H9 (cell line): Measurements from ENCODE around the gene RNF217. TPM values are rescaled to one million over a fixed set of nuclear protein-coding genes. Genes with fewer than 3 reads are reported as not detected.

Source experiments
- DNase-seq: peaks from one replicate; pipeline ENCODE4 v3.0.0-alpha.2; 2017
- H2AFZ ChIP-seq: one replicate; pipeline ENCODE4 v1.6.1; 2013; ENCODE audit warnings: mild to moderate bottlenecking, low read length, control low read depth, moderate library complexity
- H2AK5ac ChIP-seq: 2 replicates; pipeline ENCODE4 v1.6.1; 2013; ENCODE audit warnings: low read length, control low read depth, mixed read lengths; ENCODE audit not compliant: insufficient read length
- H2BK120ac ChIP-seq: one replicate; pipeline ENCODE4 v1.6.1; 2013; ENCODE audit warnings: low read depth, mild to moderate bottlenecking, low read length, control low read depth, inconsistent platforms; ENCODE audit not compliant: poor library complexity, severe bottlenecking
- H2BK12ac ChIP-seq: 2 replicates; pipeline ENCODE4 v1.6.1; 2013; ENCODE audit warnings: low read length, control low read depth, mixed read lengths, low read depth; ENCODE audit not compliant: insufficient read length
- H2BK15ac ChIP-seq: 2 replicates; pipeline ENCODE4 v1.6.1; 2013; ENCODE audit warnings: low read depth, low read length, control low read depth
- H2BK20ac ChIP-seq: one replicate; pipeline ENCODE4 v1.6.1; 2013; ENCODE audit warnings: low read depth, mild to moderate bottlenecking, low read length, control low read depth, inconsistent platforms; ENCODE audit not compliant: poor library complexity, severe bottlenecking
- H2BK5ac ChIP-seq: 2 replicates; pipeline ENCODE4 v1.6.1; 2013; ENCODE audit warnings: low read length, control low read depth, mixed read lengths; ENCODE audit not compliant: insufficient read length
- H3K14ac ChIP-seq: 2 replicates; pipeline ENCODE4 v1.6.1; 2013; ENCODE audit warnings: low read length, control low read depth; ENCODE audit not compliant: insufficient read depth
- H3K18ac ChIP-seq: 2 replicates; pipeline ENCODE4 v1.6.1; 2013; ENCODE audit warnings: low read depth, mild to moderate bottlenecking, mixed read lengths, low read length, control low read depth; ENCODE audit not compliant: insufficient read length
- H3K23ac ChIP-seq: 2 replicates; pipeline ENCODE4 v1.6.1; 2013; ENCODE audit warnings: low read length, control low read depth, mixed read lengths, low read depth; ENCODE audit not compliant: insufficient read length
- H3K23me2 ChIP-seq: 2 replicates; pipeline ENCODE4 v1.6.1; 2013; ENCODE audit warnings: low read depth, mild to moderate bottlenecking, mixed read lengths, low read length, control low read depth; ENCODE audit not compliant: insufficient read length, poor library complexity, severe bottlenecking
- H3K27ac ChIP-seq: 2 replicates; pipeline ENCODE4 v1.5.1; 2013; ENCODE audit warnings: low read length, control low read depth, mixed read lengths, low read depth; ENCODE audit not compliant: insufficient read length
- H3K27me3 ChIP-seq: 2 replicates; pipeline ENCODE4 v1.6.1; 2013; ENCODE audit warnings: low read length, control low read depth, inconsistent platforms; ENCODE audit not compliant: insufficient read depth
- H3K4ac ChIP-seq: 2 replicates; pipeline ENCODE4 v1.6.1; 2013; ENCODE audit warnings: low read depth, mild to moderate bottlenecking, control low read depth, inconsistent platforms, low read length, moderate library complexity
- H3K4me1 ChIP-seq: 2 replicates; pipeline ENCODE4 v1.6.1; 2013; ENCODE audit warnings: low read length, control low read depth, inconsistent platforms; ENCODE audit not compliant: insufficient read depth
- H3K4me2 ChIP-seq: 2 replicates; pipeline ENCODE4 v1.6.1; 2013; ENCODE audit warnings: low read length, control low read depth, mixed read lengths; ENCODE audit not compliant: insufficient read length, insufficient read depth
- H3K56ac ChIP-seq: 2 replicates; pipeline ENCODE4 v1.6.1; 2013; ENCODE audit warnings: low read depth, mild to moderate bottlenecking, mixed read lengths, low read length, control low read depth; ENCODE audit not compliant: insufficient read length
- H3K79me1 ChIP-seq: 2 replicates; pipeline ENCODE4 v1.6.1; 2013; ENCODE audit warnings: low read depth, mild to moderate bottlenecking, moderate library complexity, low read length, control low read depth, inconsistent platforms; ENCODE audit not compliant: insufficient read depth, poor library complexity, severe bottlenecking
- H3K79me2 ChIP-seq: 2 replicates; pipeline ENCODE4 v1.6.1; 2013; ENCODE audit warnings: low read length, control low read depth, inconsistent platforms; ENCODE audit not compliant: insufficient read depth
- H3K9ac ChIP-seq: 2 replicates; pipeline ENCODE4 v1.6.1; 2013; ENCODE audit warnings: low read length, control low read depth, mixed read lengths; ENCODE audit not compliant: insufficient read length; ENCODE audit errors: extremely low read depth
- H3K9me3 ChIP-seq: one replicate; pipeline ENCODE4 v1.6.1; 2013; ENCODE audit warnings: low read depth, low read length, inconsistent platforms; ENCODE audit not compliant: control insufficient read depth
- H3T11ph ChIP-seq: one replicate; pipeline ENCODE4 v1.6.1; 2013; ENCODE audit warnings: mild to moderate bottlenecking, low read length, control low read depth, inconsistent platforms
- H4K20me1 ChIP-seq: one replicate; pipeline ENCODE4 v1.6.1; 2013; ENCODE audit not compliant: control insufficient read depth, insufficient read length, insufficient read depth
- H4K5ac ChIP-seq: 2 replicates; pipeline ENCODE4 v1.6.1; 2013; ENCODE audit warnings: low read depth, mild to moderate bottlenecking, mixed read lengths, low read length, control low read depth; ENCODE audit not compliant: insufficient read length
- H4K8ac ChIP-seq: replicated peaks from 2 replicates; pipeline ENCODE4 v1.6.1; 2013; ENCODE audit warnings: low read length, control low read depth, mixed read lengths, low read depth; ENCODE audit not compliant: insufficient read length
- H4K91ac ChIP-seq: 2 replicates; pipeline ENCODE4 v1.6.1; 2013; ENCODE audit warnings: low read depth, mild to moderate bottlenecking, moderate library complexity, mixed read lengths, low read length, control low read depth; ENCODE audit not compliant: insufficient read length
- H3K27ac Mint-ChIP-seq, 3 experiments: 2 replicates in 2 of 3; 3 replicates in 1 of 3; pipeline ENCODE4 v1.8.0; 2020 to 2021; ENCODE audit warnings: mixed read lengths in 3 of 3, mild to moderate bottlenecking in 1 of 3, moderate library complexity in 1 of 3
- H3K27me3 Mint-ChIP-seq: 2 replicates; pipeline ENCODE4 v1.8.0; 2021; ENCODE audit warnings: low read depth, mild to moderate bottlenecking, moderate library complexity, mixed read lengths
- H3K36me3 Mint-ChIP-seq, 3 experiments: 2 replicates in 2 of 3; 3 replicates in 1 of 3; pipeline ENCODE4 v1.8.0; 2020 to 2021; ENCODE audit warnings: low read depth in 3 of 3, mixed read lengths in 3 of 3; ENCODE audit not compliant: insufficient read depth in 1 of 3
- H3K4me1 Mint-ChIP-seq, 2 experiments: 2 replicates each; pipeline ENCODE4 v1.8.0; 2020; ENCODE audit warnings: mixed read lengths in 2 of 2
- H3K4me3 Mint-ChIP-seq, 2 experiments: 2 replicates in 1 of 2; 3 replicates in 1 of 2; pipeline ENCODE4 v1.8.0; 2020 to 2021; ENCODE audit warnings: mild to moderate bottlenecking in 2 of 2, mixed read lengths in 2 of 2, moderate library complexity in 1 of 2
- H3K9me3 Mint-ChIP-seq, 2 experiments: 2 replicates in 1 of 2; 3 replicates in 1 of 2; pipeline ENCODE4 v1.8.0; 2020; ENCODE audit warnings: mild to moderate bottlenecking in 2 of 2, mixed read lengths in 2 of 2, moderate library complexity in 1 of 2
- WGBS: extraction: QIAGEN DNeasy Blood & Tissue Kit; methylation state at CpG from one replicate; pipeline ENCODE4 v1.1.7; 2013; ENCODE audit warnings: missing lambda C conversion rate, low lambda C conversion rate, mixed read lengths; ENCODE audit not compliant: insufficient read length; ENCODE audit errors: extremely low coverage; 5-methylcytosine and 5-hydroxymethylcytosine counted together
- total RNA-seq: library from RNA; stranded (reverse); gene quantifications from 2 replicates; pipeline ENCODE4 v1.2.1, GENCODE V29; 2021
- TF ChIP-seq, protein P1 (sequence below): fragments of 200-600 bp; sonication (generic); conservative IDR thresholded peaks from 3 replicates; pipeline ENCODE4 v1.8.0; 2021; ENCODE audit warnings: antibody characterized with exemption, mild to moderate bottlenecking

The RNF217 gene
- total RNA-seq, 1 experiment from 2014 or later, result 9.6 TPM

DNA sequence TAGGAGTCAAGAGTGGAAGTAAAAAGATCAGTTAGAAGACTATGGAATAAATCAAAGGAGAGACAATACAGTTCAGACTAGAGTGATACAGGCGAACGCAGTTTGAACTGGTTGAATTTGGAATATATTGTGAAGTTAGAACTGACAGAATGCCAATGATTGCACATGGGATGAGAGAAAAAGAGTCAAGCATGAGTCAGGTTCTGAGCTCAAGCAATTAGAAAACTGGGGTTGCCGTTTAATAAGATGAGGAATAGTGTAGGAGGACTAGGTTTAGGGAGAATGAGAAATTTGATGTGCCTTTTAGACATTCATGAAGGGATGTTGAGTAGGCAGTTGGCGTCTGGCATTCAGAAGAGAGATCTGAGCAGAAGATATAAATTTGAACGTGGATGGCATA lies 8.0 kb downstream of the RNF217 start:
- no peaks in the 10 kb centered on the region for H3K9me3 Mint-ChIP-seq
- DNase-seq, result no peak

More for the DNA sequence above, 8.0 kb downstream of the RNF217 start:
- Histone ChIP-seq H2BK20ac (no peak overlapping the region), H3K14ac (no peak overlapping the region), H4K8ac (no peak overlapping the region), H3K79me2 (no peaks in the 10 kb centered on the region), H3K9ac (no peak overlapping the region), H3K23me2 (no peaks in the 10 kb centered on the region), H3T11ph (no peak overlapping the region), H2AFZ (no peak overlapping the region), H2AK5ac (no peak overlapping the region), H3K4me2 (no peak overlapping the region), H4K5ac (no peak overlapping the region), H4K20me1 (no peaks in the 10 kb centered on the region), H2BK15ac (no peak overlapping the region), H3K4me1 (no peaks in the 10 kb centered on the region), H3K79me1 (no peaks in the 10 kb centered on the region), H3K18ac (no peak overlapping the region), H3K4ac (no peak overlapping the region), H3K27me3 (no peaks in the 10 kb centered on the region), H3K9me3 (no peaks in the 10 kb centered on the region), H3K56ac (no peak overlapping the region), H2BK12ac (no peak overlapping the region), H3K27ac (no peak overlapping the region), H4K91ac (no peak overlapping the region), H2BK120ac (no peak overlapping the region), H3K23ac (no peak overlapping the region), H2BK5ac (no peak overlapping the region)
- peaks cover 1 to 13% (median 11%) of the 10 kb centered on the region in 3 experiments; a peak in 6 of 7 replicates for H3K36me3 Mint-ChIP-seq
- no CpG with 5 or more reads among the region's 5 CpGs for WGBS
- TF ChIP-seq, protein P1, sequence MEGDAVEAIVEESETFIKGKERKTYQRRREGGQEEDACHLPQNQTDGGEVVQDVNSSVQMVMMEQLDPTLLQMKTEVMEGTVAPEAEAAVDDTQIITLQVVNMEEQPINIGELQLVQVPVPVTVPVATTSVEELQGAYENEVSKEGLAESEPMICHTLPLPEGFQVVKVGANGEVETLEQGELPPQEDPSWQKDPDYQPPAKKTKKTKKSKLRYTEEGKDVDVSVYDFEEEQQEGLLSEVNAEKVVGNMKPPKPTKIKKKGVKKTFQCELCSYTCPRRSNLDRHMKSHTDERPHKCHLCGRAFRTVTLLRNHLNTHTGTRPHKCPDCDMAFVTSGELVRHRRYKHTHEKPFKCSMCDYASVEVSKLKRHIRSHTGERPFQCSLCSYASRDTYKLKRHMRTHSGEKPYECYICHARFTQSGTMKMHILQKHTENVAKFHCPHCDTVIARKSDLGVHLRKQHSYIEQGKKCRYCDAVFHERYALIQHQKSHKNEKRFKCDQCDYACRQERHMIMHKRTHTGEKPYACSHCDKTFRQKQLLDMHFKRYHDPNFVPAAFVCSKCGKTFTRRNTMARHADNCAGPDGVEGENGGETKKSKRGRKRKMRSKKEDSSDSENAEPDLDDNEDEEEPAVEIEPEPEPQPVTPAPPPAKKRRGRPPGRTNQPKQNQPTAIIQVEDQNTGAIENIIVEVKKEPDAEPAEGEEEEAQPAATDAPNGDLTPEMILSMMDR, result no peak
- no peaks in the 10 kb centered on the region; the same call in 1 of the 2 replicates for H3K27me3 Mint-ChIP-seq
- no peak overlapping the region for H3K27ac Mint-ChIP-seq
- no peak overlapping the region for H3K4me3 Mint-ChIP-seq
- peaks cover 4 to 10% of the 10 kb centered on the region in 2 experiments; a peak in 3 of 4 replicates for H3K4me1 Mint-ChIP-seq
